Liver (tissue), 9 donors: ENCODE data around the gene TARBP1. TPM values are rescaled to one million over a fixed set of nuclear protein-coding genes. Genes with fewer than 3 reads are reported as not detected.
"Not testable (repeated sequence)": the region's sequence is repeated elsewhere in the genome, so short reads cannot be mapped to it uniquely, and the experiment has no call there.

Experiments
- DNase-seq: peaks from one replicate; pipeline ENCODE4 v3.0.0-alpha.2; 2017; ENCODE audit warnings: low spot score
- H3K27ac ChIP-seq, 2 donors: one replicate each; pipeline ENCODE4 v1.7.0; 2013; ENCODE audit warnings: inconsistent platforms in 2 of 2, low read length in 2 of 2, control low read depth in 1 of 2, low read depth in 1 of 2, mild to moderate bottlenecking in 1 of 2
- H3K27me3 ChIP-seq, 4 donors: one replicate each; pipeline versions ENCODE4 v1.6.1 to v1.7.0; 2013; ENCODE audit warnings: low read length in 3 of 4, inconsistent platforms in 1 of 4, mild to moderate bottlenecking in 1 of 4, moderate library complexity in 1 of 4; ENCODE audit not compliant: control insufficient read depth in 4 of 4, insufficient read depth in 4 of 4
- H3K36me3 ChIP-seq, 4 donors: one replicate each; pipeline versions ENCODE4 v1.6.1 to v1.7.0; 2013; ENCODE audit warnings: low read length in 3 of 4, mild to moderate bottlenecking in 3 of 4, low read depth in 1 of 4, moderate library complexity in 1 of 4; ENCODE audit not compliant: control insufficient read depth in 4 of 4, insufficient read depth in 3 of 4
- H3K4me1 ChIP-seq, 4 donors: one replicate each; pipeline versions ENCODE4 v1.6.1 to v1.7.0; 2013; ENCODE audit warnings: low read length in 3 of 4, mild to moderate bottlenecking in 3 of 4, moderate library complexity in 1 of 4; ENCODE audit not compliant: control insufficient read depth in 4 of 4, insufficient read depth in 4 of 4
- H3K4me3 ChIP-seq, 3 donors: one replicate each; pipeline versions ENCODE4 v1.6.1 to v1.7.0; 2013; ENCODE audit warnings: low read length in 3 of 3, control low read depth in 1 of 3, low read depth in 1 of 3, mild to moderate bottlenecking in 1 of 3
- H3K9ac ChIP-seq, 2 donors: one replicate each; pipeline ENCODE4 v1.7.0; 2013; ENCODE audit warnings: low read length in 2 of 2, mild to moderate bottlenecking in 2 of 2, moderate library complexity in 2 of 2, control low read depth in 1 of 2, low read depth in 1 of 2
- H3K9me3 ChIP-seq, 4 donors: one replicate each; pipeline versions ENCODE4 v1.6.1 to v1.7.0; 2013; ENCODE audit warnings: low read length in 3 of 4; ENCODE audit not compliant: control insufficient read depth in 4 of 4
- ATF3 ChIP-seq: IDR thresholded peaks from 2 replicates; pipeline ENCODE4 v1.6.1; 2016; ENCODE audit warnings: antibody characterized with exemption
- CTCF ChIP-seq: fragments of 150-350 bp; IDR thresholded peaks from 2 replicates; pipeline ENCODE4 v1.5.1; 2017; ENCODE audit warnings: improper control_type of control experiment, low read depth, low read length; ENCODE audit not compliant: missing input control
- EGR1 ChIP-seq, 2 donors: IDR thresholded peaks; 2 replicates each; pipeline ENCODE4 v1.6.1; 2016 to 2018; ENCODE audit warnings: antibody characterized with exemption in 2 of 2, low read depth in 2 of 2
- HNF4A ChIP-seq, 2 donors: conservative IDR thresholded peaks; 2 replicates each; pipeline ENCODE4 v1.6.1; 2016; ENCODE audit warnings: antibody characterized with exemption in 2 of 2, mild to moderate bottlenecking in 2 of 2
- JUND ChIP-seq, 2 donors: IDR thresholded peaks; 2 replicates each; pipeline ENCODE4 v1.6.1; 2016; ENCODE audit warnings: antibody characterized with exemption in 2 of 2
- MAX ChIP-seq: IDR thresholded peaks from 2 replicates; pipeline ENCODE4 v1.6.1; 2016; ENCODE audit warnings: antibody characterized with exemption
- NR2F2 ChIP-seq: IDR thresholded peaks from 2 replicates; pipeline ENCODE4 v1.6.1; 2016; ENCODE audit warnings: antibody characterized with exemption
- RXRA ChIP-seq, 2 donors: IDR thresholded peaks; 2 replicates each; pipeline ENCODE4 v1.6.1; 2017 to 2018; ENCODE audit warnings: antibody characterized with exemption in 2 of 2, mild to moderate bottlenecking in 1 of 2
- SP1 ChIP-seq: IDR thresholded peaks from 2 replicates; pipeline ENCODE4 v1.6.1; 2018; ENCODE audit warnings: antibody characterized with exemption, mild to moderate bottlenecking
- TAF1 ChIP-seq: conservative IDR thresholded peaks from 2 replicates; pipeline ENCODE4 v1.6.1; 2016; ENCODE audit warnings: antibody characterized with exemption, mild to moderate bottlenecking
- YY1 ChIP-seq: IDR thresholded peaks from 2 replicates; pipeline ENCODE4 v1.6.1; 2016; ENCODE audit warnings: antibody characterized with exemption, mild to moderate bottlenecking
- ZBTB33 ChIP-seq: IDR thresholded peaks from 2 replicates; pipeline ENCODE4 v1.6.1; 2016; ENCODE audit warnings: antibody characterized with exemption
- WGBS: extraction: QIAGEN DNeasy Blood & Tissue Kit; methylation state at CpG from one replicate; pipeline ENCODE4 v1.1.7; 2013; 5-methylcytosine and 5-hydroxymethylcytosine counted together
- polyA plus RNA-seq, 2 donors: library from polyadenylated mRNA; stranded (reverse) in 1 of 2; unstranded in 1 of 2; fragments of 200-250 nt in 1 of 2; fragments of >200 nt in 1 of 2; fragmentation: Nextera tagmentation in 1 of 2; extraction: Ambion mirVana in 1 of 2; gene quantifications; one replicate each; pipeline versions ENCODE4 v1.2.1 to v1.2.3, GENCODE V29; 2013 to 2015
- total RNA-seq, 2 donors: library from RNA; depleted of rRNA; stranded (reverse); fragments of >200 nt; gene quantifications; one replicate each; pipeline ENCODE4 v1.2.3, GENCODE V29; 2014
- donor health status: healthy.
- donor health status: healthy.
- donor health status: healthy.
- donor health status: healthy.
- donor health status: healthy.

Gene TARBP1
- total and polyA plus RNA-seq, 4 donors, result 4.1 to 17.6 (median 9.1) TPM

DNA sequence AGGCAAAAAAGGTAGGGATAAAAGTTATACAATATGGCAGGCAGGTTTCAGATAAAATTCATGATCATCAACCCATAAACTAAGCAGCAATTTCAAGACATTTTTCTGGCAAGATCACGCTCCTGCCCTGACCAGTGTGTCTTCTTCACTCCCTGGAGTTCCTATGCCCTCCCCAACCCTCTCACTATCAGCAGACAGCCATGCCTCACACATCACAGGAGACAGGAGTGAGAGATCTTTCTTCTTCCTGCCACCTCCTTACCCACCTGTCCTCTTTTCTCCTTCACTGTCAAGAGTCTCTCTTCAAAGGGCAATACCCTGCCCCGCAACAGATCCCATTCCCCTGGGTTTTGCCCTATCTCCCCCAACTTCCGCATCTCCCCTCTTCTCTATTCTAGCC, 77.3 kb downstream of the TARBP1 start:
- Histone ChIP-seq H3K9me3 (no peaks in the 10 kb centered on the region), H3K9ac (no peak overlapping the region), H3K36me3 (no peaks in the 10 kb centered on the region), H3K4me1 (peaks cover 0 to 5% (median 1%) of the 10 kb centered on the region in 4 donors), H3K27ac (no peak overlapping the region), H3K4me3 (no peak overlapping the region), H3K27me3 (no peaks in the 10 kb centered on the region)
- DNase-seq, result no peak
- no peak for TF ChIP-seq MAX
- TF ChIP-seq CTCF, result no peak
- no peak for TF ChIP-seq RXRA (IDR thresholded peaks at IDR 0.05)
- TF ChIP-seq ATF3, result no peak
- no peak for TF ChIP-seq SP1
- TF ChIP-seq HNF4A (conservative IDR thresholded peaks at IDR 0.05), result no peak
- TF ChIP-seq ZBTB33, result no peak
- TF ChIP-seq JUND (IDR thresholded peaks at IDR 0.05), result no peak
- 98% methylated on average over 3 of the region's 3 CpGs for WGBS

- Histone ChIP-seq H3K4me3 (no peak overlapping the region), H3K4me1 (peaks cover 0 to 5% (median 1%) of the 10 kb centered on the region in 4 donors), H3K27me3 (no peaks in the 10 kb centered on the region), H3K9me3 (no peaks in the 10 kb centered on the region), H3K27ac (no peak overlapping the region), H3K9ac (peak overlapping the region in 1 of 2 donors; percentile 58), H3K36me3 (no peaks in the 10 kb centered on the region)
- no peak for DNase-seq
- TF ChIP-seq EGR1 (IDR thresholded peaks at IDR 0.05; ENCODE audit: low read depth in 2 of 2) (no peak), TAF1 (no peak), NR2F2 (no peak), SP1 (peak; percentile 17), YY1 (no peak)
Observed at GRCh38 chr1:234400773-234401172, 78.2 kb downstream of the TARBP1 start.

GRCh38 chr1:234399515-234399914, 79.5 kb downstream of the TARBP1 start:
- H3K36me3 ChIP-seq, H3K9ac ChIP-seq, DNase-seq, H3K27ac ChIP-seq, H3K4me1 ChIP-seq, H3K27me3 ChIP-seq, H3K9me3 ChIP-seq, H3K4me3 ChIP-seq: not testable (repeated sequence)
- 96% methylated on average over 6 of the region's 6 CpGs for WGBS
